Type B pancreatic cell (in vitro differentiated cells): ENCODE measurements around the gene NPC2. TPM values are rescaled to one million over a fixed set of nuclear protein-coding genes. Genes with fewer than 3 reads are reported as not detected.

ENCODE experiments used
- DNase-seq: peaks from one replicate; pipeline ENCODE4 v3.0.0; 2021; ENCODE audit warnings: mixed read lengths; ENCODE audit not compliant: unreplicated experiment; ENCODE audit errors: extremely low spot score
- H3K27ac Mint-ChIP-seq: 2 replicates; pipeline ENCODE4 v1.8.0; 2021; ENCODE audit warnings: mild to moderate bottlenecking, mixed read lengths
- H3K27me3 Mint-ChIP-seq: 2 replicates; pipeline ENCODE4 v1.8.0; 2021; ENCODE audit warnings: mixed read lengths
- H3K36me3 Mint-ChIP-seq: 2 replicates; pipeline ENCODE4 v1.8.0; 2021; ENCODE audit warnings: mixed read lengths
- H3K4me1 Mint-ChIP-seq: one replicate; pipeline ENCODE4 v1.8.0; 2021; ENCODE audit warnings: mixed read lengths; ENCODE audit not compliant: unreplicated experiment
- H3K4me3 Mint-ChIP-seq: 2 replicates; pipeline ENCODE4 v1.8.0; 2021; ENCODE audit warnings: mild to moderate bottlenecking, mixed read lengths
- H3K9me3 Mint-ChIP-seq: 2 replicates; pipeline ENCODE4 v1.8.0; 2021; ENCODE audit warnings: mixed read lengths
- CTCF ChIP-seq: fragments of 200-600 bp; sonication (generic); conservative IDR thresholded peaks from 2 replicates; pipeline ENCODE4 v1.5.0; 2021; ENCODE audit warnings: antibody characterized with exemption, mild to moderate bottlenecking
- total RNA-seq: library from RNA; stranded (reverse); gene quantifications from 2 replicates; pipeline ENCODE4 v1.2.1, GENCODE V29; 2021; ENCODE audit warnings: low replicate concordance

NPC2 gene
- total RNA-seq, 1 donor from 2014 or later: 165 TPM

- no peak overlapping the region for H3K27ac Mint-ChIP-seq
- no peaks in the 10 kb centered on the region for H3K9me3 Mint-ChIP-seq
- no peak overlapping the region for H3K4me3 Mint-ChIP-seq
- peaks cover 4% of the 10 kb centered on the region for H3K4me1 Mint-ChIP-seq
- no peaks in the 10 kb centered on the region for H3K36me3 Mint-ChIP-seq
- TF ChIP-seq CTCF: peak; percentile 80
- no peaks in the 10 kb centered on the region for H3K27me3 Mint-ChIP-seq
- DNase-seq: no peak
Observed at GRCh38 chr14:74501135-74501614, 8.1 kb upstream of the NPC2 start.

GRCh38 chr14:74500417-74501134 is 7.5 kb upstream of the NPC2 start:
- peaks cover 4% of the 10 kb centered on the region for H3K4me1 Mint-ChIP-seq
- no peaks in the 10 kb centered on the region for H3K27me3 Mint-ChIP-seq
- no peak for DNase-seq
- H3K36me3 Mint-ChIP-seq: no peaks in the 10 kb centered on the region
- no peaks in the 10 kb centered on the region for H3K9me3 Mint-ChIP-seq
- H3K4me3 Mint-ChIP-seq: no peak overlapping the region
- no peak for TF ChIP-seq CTCF
- no peak overlapping the region for H3K27ac Mint-ChIP-seq

GRCh38 chr14:74495356-74495755 is 2.3 kb upstream of the NPC2 start:
- no peak overlapping the region for H3K4me3 Mint-ChIP-seq
- no peak for DNase-seq
- no peak overlapping the region for H3K27ac Mint-ChIP-seq
- peaks cover 6% of the 10 kb centered on the region for H3K4me1 Mint-ChIP-seq
- no peak for TF ChIP-seq CTCF
- H3K9me3 Mint-ChIP-seq: no peaks in the 10 kb centered on the region
- no peaks in the 10 kb centered on the region for H3K36me3 Mint-ChIP-seq
- no peaks in the 10 kb centered on the region for H3K27me3 Mint-ChIP-seq

GRCh38 chr14:74493343-74494261 is 497 bp upstream of the NPC2 start, which contains the start of gene ISCA2:
Gene ISCA2 (plus strand): TSS chr14:74493765. CDS start chr14:74493775, 10 bp downstream.
- no peak for TF ChIP-seq CTCF
- DNase-seq: peak; percentile 99
- no peaks in the 10 kb centered on the region for H3K27me3 Mint-ChIP-seq
- peak within 1 kb of the TSS; percentile 57 for H3K27ac Mint-ChIP-seq
- H3K4me1 Mint-ChIP-seq: peaks cover 6% of the 10 kb centered on the region
- H3K9me3 Mint-ChIP-seq: no peaks in the 10 kb centered on the region
- H3K4me3 Mint-ChIP-seq: no peak within 1 kb of the TSS
- no peaks in the 10 kb centered on the region for H3K36me3 Mint-ChIP-seq

- Mint-ChIP-seq H3K4me1 (peaks cover 6% of the 10 kb centered on the region), H3K36me3 (no peaks in the 10 kb centered on the region)
- DNase-seq: no peak
Observed at GRCh38 chr14:74491956-74492775, 939 bp downstream of the NPC2 start.

More at GRCh38 chr14:74491956-74492775, 939 bp downstream of the NPC2 start:
- Mint-ChIP-seq H3K27me3 (no peaks in the 10 kb centered on the region), H3K4me3 (no peak overlapping the region), H3K27ac (no peak overlapping the region), H3K9me3 (no peaks in the 10 kb centered on the region)
- peak; percentile 52 for TF ChIP-seq CTCF
